Measurements from ENCODE around the gene MALRD1.

Gene MALRD1

GRCh38 chr10:19111501-19112267, 63.1 kb downstream of the MALRD1 start:
- DNase-seq, result no peak

- DNase-seq, result no peak
These were observed 68.8 kb downstream of the MALRD1 start for GRCh38 chr10:19117438-19117837.

- DNase-seq, result no peak
These were observed 70.6 kb downstream of the MALRD1 start for GRCh38 chr10:19119191-19119590.

- no peak for DNase-seq
These were observed 71.8 kb downstream of the MALRD1 start for GRCh38 chr10:19120381-19120908.

- DNase-seq, result no peak
These were observed 85.4 kb downstream of the MALRD1 start for GRCh38 chr10:19133992-19134391.

- no peak for DNase-seq
These were observed 94.4 kb downstream of the MALRD1 start for GRCh38 chr10:19142967-19143366.

GRCh38 chr10:19144206-19144605, 95.6 kb downstream of the MALRD1 start:
- no peak for DNase-seq

GRCh38 chr10:19154375-19154774, 105.8 kb downstream of the MALRD1 start:
- no peak for DNase-seq

GRCh38 chr10:19158358-19158757, 109.8 kb downstream of the MALRD1 start:
- no peak for DNase-seq

- no peak for DNase-seq
These were observed 110.3 kb downstream of the MALRD1 start for GRCh38 chr10:19158870-19159269.

GRCh38 chr10:19164461-19164860, 115.9 kb downstream of the MALRD1 start:
- no peak for DNase-seq

- DNase-seq, result no peak
These were observed 120.0 kb downstream of the MALRD1 start for GRCh38 chr10:19168584-19168983.

- DNase-seq, result no peak
These were observed 120.4 kb downstream of the MALRD1 start for GRCh38 chr10:19169041-19169440.

- no peak for DNase-seq
These were observed 121.1 kb downstream of the MALRD1 start for GRCh38 chr10:19169684-19170083.

GRCh38 chr10:19178675-19179074, 130.1 kb downstream of the MALRD1 start:
- DNase-seq, result no peak

GRCh38 chr10:19184891-19185290, 136.3 kb downstream of the MALRD1 start:
- DNase-seq, result no peak

GRCh38 chr10:19194866-19195265, 146.3 kb downstream of the MALRD1 start:
- no peak for DNase-seq

GRCh38 chr10:19195698-19196097, 147.1 kb downstream of the MALRD1 start:
- no peak for DNase-seq

- DNase-seq, result no peak
These were observed 151.6 kb downstream of the MALRD1 start for GRCh38 chr10:19200211-19200610.

GRCh38 chr10:19204246-19204917, 155.8 kb downstream of the MALRD1 start:
- no peak for DNase-seq

GRCh38 chr10:19209319-19209718, 160.7 kb downstream of the MALRD1 start:
- no peak for DNase-seq

- DNase-seq, result no peak
These were observed 164.0 kb downstream of the MALRD1 start for GRCh38 chr10:19212590-19212989.

- DNase-seq, result no peak
These were observed 172.6 kb downstream of the MALRD1 start for GRCh38 chr10:19221216-19221615.

GRCh38 chr10:19226025-19226424, 177.4 kb downstream of the MALRD1 start:
- DNase-seq, result no peak

Data from stimulated activated CD4-positive, alpha-beta T cell treated with anti-CD3 and anti-CD28 coated beads, Interleukin-4, amount 100 ng/mL, for 1 hour (primary cell).